Adipocyte (in vitro differentiated cells): ENCODE results near the gene PRLH.
"Not testable (repeated sequence)": the region's sequence is repeated elsewhere in the genome, so short reads cannot be mapped to it uniquely, and the experiment has no call there.

Source experiments
- DNase-seq: peaks from one replicate; pipeline ENCODE4 v3.0.0-alpha.2; 2015; ENCODE audit warnings: low read depth
- H3K27me3 ChIP-seq: replicated peaks from 2 replicates; pipeline ENCODE4 v1.7.0; 2013; ENCODE audit warnings: mild to moderate bottlenecking, low read length, moderate library complexity; ENCODE audit not compliant: control insufficient read depth, insufficient read depth
- H3K36me3 ChIP-seq: 2 replicates; pipeline ENCODE4 v1.7.0; 2013; ENCODE audit warnings: low read length, mild to moderate bottlenecking, moderate library complexity; ENCODE audit not compliant: control insufficient read depth, insufficient read depth, severe bottlenecking
- H3K4me1 ChIP-seq: 2 replicates; pipeline ENCODE4 v1.7.0; 2013; ENCODE audit warnings: mild to moderate bottlenecking, low read length, moderate library complexity; ENCODE audit not compliant: control insufficient read depth, insufficient read depth
- H3K4me3 ChIP-seq: 2 replicates; pipeline ENCODE4 v1.7.0; 2013; ENCODE audit warnings: mild to moderate bottlenecking, low read length, moderate library complexity
- H3K9ac ChIP-seq: 2 replicates; pipeline ENCODE4 v1.7.0; 2013; ENCODE audit warnings: mild to moderate bottlenecking, low read length, moderate library complexity
- H3K9me3 ChIP-seq: 2 replicates; pipeline ENCODE4 v1.7.0; 2013; ENCODE audit warnings: mild to moderate bottlenecking, low read length, moderate library complexity; ENCODE audit not compliant: control insufficient read depth

The PRLH gene

GRCh38 chr2:237590272-237591140 is 24.1 kb downstream of the PRLH start, which contains the start of gene RAB17:
RAB17 (minus strand) TSS chr2:237590734; CDS start chr2:237586154, 4,580 bp downstream.
- H3K27me3 ChIP-seq = no peaks in the 10 kb centered on the region
- H3K36me3 ChIP-seq = no peaks in the 10 kb centered on the region
- H3K4me3 ChIP-seq = no peak within 1 kb of the TSS
- no peaks in the 10 kb centered on the region for H3K4me1 ChIP-seq
- H3K9ac ChIP-seq = no peak within 1 kb of the TSS
- H3K9me3 ChIP-seq = no peaks in the 10 kb centered on the region
- DNase-seq = peak; percentile 47

DNA sequence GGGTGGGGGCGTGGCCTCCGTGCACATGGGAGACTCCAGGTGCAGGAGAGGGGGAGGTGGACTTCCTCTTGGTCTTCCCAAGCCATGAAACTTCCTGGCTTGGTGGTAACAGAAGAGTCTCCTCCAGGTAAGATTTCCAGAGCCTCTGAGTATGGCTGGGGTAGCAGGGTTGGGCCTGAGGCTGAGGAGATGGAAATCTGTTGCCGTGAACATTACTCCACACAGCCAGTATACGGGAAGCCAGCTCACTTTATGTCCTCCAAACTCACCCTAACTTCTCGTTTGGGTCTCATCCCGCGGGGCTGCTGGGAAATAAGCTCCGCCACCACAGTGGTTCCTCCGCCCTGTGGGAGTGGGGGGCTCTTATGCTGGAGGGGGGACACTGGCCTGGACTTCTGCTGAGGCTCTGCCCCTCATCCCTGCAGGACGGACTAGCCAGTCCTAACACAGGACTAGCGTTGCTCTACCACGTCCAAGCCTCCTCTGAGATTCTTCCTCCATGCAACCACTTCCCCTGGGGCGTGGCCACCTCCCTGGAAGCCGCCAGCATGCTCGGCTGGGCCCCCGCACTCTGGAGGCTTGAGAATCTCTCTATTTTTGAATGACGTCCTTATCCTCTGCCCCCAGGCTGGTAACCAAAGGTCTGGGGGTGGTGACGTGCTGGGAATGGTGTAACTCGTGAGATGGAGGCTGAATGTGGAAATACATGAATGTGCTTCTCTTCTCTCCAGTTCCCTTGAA is 24.9 kb downstream of the PRLH start:
- Histone ChIP-seq H3K36me3 (no peaks in the 10 kb centered on the region), H3K4me1 (no peaks in the 10 kb centered on the region), H3K9ac (no peak overlapping the region), H3K4me3 (no peak overlapping the region), H3K9me3 (no peaks in the 10 kb centered on the region), H3K27me3 (no peaks in the 10 kb centered on the region)
- DNase-seq = no peak

DNA sequence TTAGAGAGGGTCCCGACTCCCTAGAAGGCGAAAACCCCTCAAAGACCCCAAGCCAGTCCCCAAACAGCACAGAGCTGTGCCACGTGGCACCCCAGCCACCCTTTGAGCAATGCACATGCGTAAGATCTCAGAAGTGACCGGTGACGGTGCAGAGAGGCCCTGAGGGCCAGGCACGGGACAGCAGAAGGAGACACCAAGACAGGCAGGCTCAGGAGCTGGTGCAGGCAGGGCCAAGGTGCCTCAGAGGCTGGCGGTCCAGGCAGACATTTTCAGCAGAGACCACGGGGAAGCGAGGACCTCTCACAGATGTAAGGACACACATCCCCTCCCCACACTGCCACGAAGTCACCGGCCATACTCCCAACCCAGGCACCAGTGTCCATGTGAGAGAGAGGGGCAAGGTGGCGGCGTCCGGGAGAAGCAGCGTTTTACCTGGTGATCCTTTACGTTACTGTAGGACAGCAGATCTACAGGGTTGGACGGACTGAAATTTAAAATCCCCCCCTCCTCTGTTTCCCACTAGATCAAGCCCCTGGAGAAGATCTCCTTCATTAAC is 26.1 kb downstream of the PRLH start:
- Histone ChIP-seq H3K4me3 (no peak overlapping the region), H3K9ac (no peak overlapping the region), H3K4me1 (no peaks in the 10 kb centered on the region), H3K9me3 (no peaks in the 10 kb centered on the region), H3K27me3 (no peaks in the 10 kb centered on the region), H3K36me3 (no peaks in the 10 kb centered on the region)
- DNase-seq = no peak

DNA sequence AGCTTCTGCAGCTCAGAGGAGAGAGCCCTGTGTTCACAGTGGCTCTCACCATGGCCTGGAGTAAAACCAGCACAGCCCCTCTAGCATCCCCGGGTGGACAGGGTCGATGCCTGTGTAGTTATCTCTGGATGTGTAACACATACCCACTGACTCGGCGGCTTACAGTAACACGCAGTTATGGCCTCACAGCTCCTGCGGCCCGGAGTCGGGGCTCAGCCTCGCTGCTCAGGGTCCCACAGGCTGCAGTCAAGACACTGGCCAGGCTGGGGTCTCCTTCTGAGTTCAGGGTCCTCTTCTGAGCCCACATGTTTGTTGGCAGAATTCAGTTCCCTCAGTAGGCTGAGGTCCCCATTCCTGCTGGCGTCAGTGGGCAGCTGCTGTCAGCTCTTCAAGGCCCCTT is 26.7 kb downstream of the PRLH start:
- Histone ChIP-seq H3K4me3 (no peak overlapping the region), H3K9me3 (no peaks in the 10 kb centered on the region), H3K27me3 (no peaks in the 10 kb centered on the region), H3K4me1 (no peaks in the 10 kb centered on the region), H3K36me3 (no peaks in the 10 kb centered on the region), H3K9ac (no peak overlapping the region)
- DNase-seq = no peak

GRCh38 chr2:237593596-237594320 is 27.4 kb downstream of the PRLH start:
- no peak for DNase-seq
- H3K9ac ChIP-seq = no peak overlapping the region
- no peaks in the 10 kb centered on the region for H3K9me3 ChIP-seq
- H3K4me3 ChIP-seq = no peak overlapping the region
- H3K27me3 ChIP-seq = no peaks in the 10 kb centered on the region
- H3K4me1 ChIP-seq = no peaks in the 10 kb centered on the region
- H3K36me3 ChIP-seq = no peaks in the 10 kb centered on the region

DNA sequence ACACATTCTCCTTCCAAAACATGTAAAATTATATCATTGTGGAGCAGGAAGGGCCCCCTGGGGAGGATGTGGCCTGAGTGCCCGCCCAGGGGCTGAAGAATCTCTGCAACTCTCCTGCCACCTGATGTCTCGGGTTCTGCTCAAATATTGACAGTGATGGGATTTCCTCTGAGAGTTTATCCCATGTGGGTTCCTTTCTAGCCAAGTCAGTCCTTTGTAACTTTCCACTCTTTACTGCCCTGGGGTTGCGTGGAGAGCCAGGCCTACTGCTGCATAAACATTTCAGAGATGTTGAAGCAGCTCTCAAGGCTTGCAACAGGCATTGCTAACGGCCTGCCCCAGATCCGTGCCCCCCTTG is 28.1 kb downstream of the PRLH start:
- no peak overlapping the region for H3K9ac ChIP-seq
- no peak for DNase-seq
- no peaks in the 10 kb centered on the region for H3K36me3 ChIP-seq
- no peaks in the 10 kb centered on the region for H3K4me1 ChIP-seq
- H3K27me3 ChIP-seq = no peaks in the 10 kb centered on the region
- H3K9me3 ChIP-seq = no peaks in the 10 kb centered on the region
- no peak overlapping the region for H3K4me3 ChIP-seq

- not testable (repeated sequence) for H3K9ac ChIP-seq, H3K4me3 ChIP-seq, H3K36me3 ChIP-seq, DNase-seq, H3K27me3 ChIP-seq, H3K9me3 ChIP-seq
- H3K4me1 ChIP-seq = peaks cover 13% of the 10 kb centered on the region
Observed at GRCh38 chr2:237595829-237596519, 29.6 kb downstream of the PRLH start.

DNA sequence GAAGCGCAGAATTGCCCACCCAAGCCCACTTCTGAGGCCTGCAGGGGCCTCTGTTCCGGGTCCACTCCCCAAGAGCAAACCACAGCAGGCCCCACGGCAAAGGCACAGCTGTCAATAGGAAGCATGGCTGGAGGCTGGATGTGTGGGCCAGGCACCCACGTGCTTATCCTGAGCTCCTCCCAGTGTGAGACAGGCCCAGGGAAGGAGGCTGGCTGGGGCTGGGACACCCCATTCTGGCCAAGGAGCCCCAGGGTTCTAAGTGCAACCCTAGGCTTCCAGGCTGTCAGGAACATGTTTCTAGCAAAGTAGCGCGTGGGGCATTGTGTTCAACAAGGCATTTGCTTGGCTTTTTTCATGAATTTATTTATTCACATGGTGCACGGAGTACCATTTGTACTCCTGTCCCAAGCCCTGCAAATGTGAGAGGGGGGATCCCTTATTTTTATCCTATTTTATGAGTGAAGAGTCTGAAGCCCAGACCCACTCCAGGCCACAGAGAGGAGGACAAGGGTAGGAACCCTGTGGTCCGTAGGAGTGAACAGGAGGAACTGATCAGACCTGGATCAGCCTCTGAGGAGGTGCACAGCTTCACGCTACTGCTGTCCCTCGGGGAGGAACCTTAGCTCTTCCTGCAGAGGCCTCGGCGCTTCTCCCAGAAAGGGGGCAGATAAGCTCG is 30.3 kb downstream of the PRLH start:
- Histone ChIP-seq H3K4me3 (no peak overlapping the region), H3K36me3 (no peaks in the 10 kb centered on the region), H3K9me3 (no peaks in the 10 kb centered on the region), H3K4me1 (peaks cover 13% of the 10 kb centered on the region), H3K9ac (no peak overlapping the region), H3K27me3 (no peaks in the 10 kb centered on the region)
- DNase-seq = no peak

- Histone ChIP-seq H3K4me3 (no peak overlapping the region), H3K9me3 (no peaks in the 10 kb centered on the region), H3K9ac (no peak overlapping the region), H3K4me1 (peaks cover 13% of the 10 kb centered on the region), H3K36me3 (no peaks in the 10 kb centered on the region), H3K27me3 (no peaks in the 10 kb centered on the region)
- DNase-seq = no peak
Observed at GRCh38 chr2:237597196-237598145, 31.1 kb downstream of the PRLH start.
